Immature natural killer cell (primary cell): ENCODE data around the gene RHBDL3. TPM values are rescaled to one million over a fixed set of nuclear protein-coding genes. Genes with fewer than 3 reads are reported as not detected.

Experiments used
- DNase-seq, 3 donors: peaks; one replicate each; pipeline ENCODE4 v3.0.0; 2022; ENCODE audit warnings: mixed read lengths in 1 of 3
- H3K27ac Mint-ChIP-seq, 6 donors: one replicate each; pipeline ENCODE4 v1.8.0; 2020; ENCODE audit warnings: mixed read lengths in 6 of 6, mild to moderate bottlenecking in 5 of 6, inconsistent platforms in 4 of 6, moderate library complexity in 3 of 6
- H3K27me3 Mint-ChIP-seq, 3 donors: one replicate each; pipeline ENCODE4 v1.8.0; 2020 to 2021; ENCODE audit warnings: low read depth in 3 of 3, mild to moderate bottlenecking in 3 of 3, mixed read lengths in 3 of 3, moderate library complexity in 3 of 3, inconsistent platforms in 1 of 3
- H3K36me3 Mint-ChIP-seq, 3 donors: one replicate each; pipeline ENCODE4 v1.8.0; 2020; ENCODE audit warnings: mixed read lengths in 3 of 3, inconsistent platforms in 2 of 3, mild to moderate bottlenecking in 2 of 3
- H3K4me1 Mint-ChIP-seq, 2 donors: one replicate each; pipeline ENCODE4 v1.8.0; 2020; ENCODE audit warnings: inconsistent platforms in 2 of 2, mild to moderate bottlenecking in 2 of 2, mixed read lengths in 2 of 2, moderate library complexity in 1 of 2
- H3K4me3 Mint-ChIP-seq, 5 donors: one replicate each; pipeline ENCODE4 v1.8.0; 2020; ENCODE audit warnings: mild to moderate bottlenecking in 5 of 5, mixed read lengths in 5 of 5, inconsistent platforms in 3 of 5, moderate library complexity in 3 of 5
- H3K9me3 Mint-ChIP-seq, 6 donors: one replicate each; pipeline ENCODE4 v1.8.0; 2020; ENCODE audit warnings: mild to moderate bottlenecking in 6 of 6, mixed read lengths in 6 of 6, inconsistent platforms in 4 of 6, moderate library complexity in 3 of 6
- polyA plus RNA-seq, 3 donors: library from polyadenylated mRNA; unstranded; fragments of 300-500 nt; fragmentation: Illumina TruSeq; gene quantifications; one replicate each; pipeline ENCODE4 v1.2.3, GENCODE V29; 2021

RHBDL3 gene
- not detected for polyA plus RNA-seq

- Mint-ChIP-seq H3K27ac (peak within 1 kb of the TSS in 2 of 6 donors; percentile 7 to 47), H3K4me1 (peaks cover 16 to 17% of the 10 kb centered on the region in 2 donors), H3K9me3 (no peaks in the 10 kb centered on the region), H3K4me3 (peak within 1 kb of the TSS; percentile 78 to 83 (median 80)), H3K36me3 (no peaks in the 10 kb centered on the region), H3K27me3 (peaks cover 16 to 32% (median 19%) of the 10 kb centered on the region in 3 donors)
- DNase-seq, result peak; percentile 20 to 27 (median 21)
Measured at GRCh38 chr17:32265192-32265923, at the start of gene RHBDL3. TSS of gene RHBDL3 (plus strand) at chr17:32265832. CDS start at chr17:32266190, 358 bp downstream.

GRCh38 chr17:32222621-32223020, 43.0 kb upstream of the RHBDL3 start:
- no peaks in the 10 kb centered on the region for H3K9me3 Mint-ChIP-seq
- no peak for DNase-seq
- H3K4me3 Mint-ChIP-seq, result no peak overlapping the region
- H3K27me3 Mint-ChIP-seq, result peaks cover 0 to 2% (median 1%) of the 10 kb centered on the region in 3 donors
- no peaks in the 10 kb centered on the region for H3K4me1 Mint-ChIP-seq
- H3K36me3 Mint-ChIP-seq, result peaks cover 6 to 18% (median 13%) of the 10 kb centered on the region in 3 donors
- H3K27ac Mint-ChIP-seq, result no peak overlapping the region

DNA sequence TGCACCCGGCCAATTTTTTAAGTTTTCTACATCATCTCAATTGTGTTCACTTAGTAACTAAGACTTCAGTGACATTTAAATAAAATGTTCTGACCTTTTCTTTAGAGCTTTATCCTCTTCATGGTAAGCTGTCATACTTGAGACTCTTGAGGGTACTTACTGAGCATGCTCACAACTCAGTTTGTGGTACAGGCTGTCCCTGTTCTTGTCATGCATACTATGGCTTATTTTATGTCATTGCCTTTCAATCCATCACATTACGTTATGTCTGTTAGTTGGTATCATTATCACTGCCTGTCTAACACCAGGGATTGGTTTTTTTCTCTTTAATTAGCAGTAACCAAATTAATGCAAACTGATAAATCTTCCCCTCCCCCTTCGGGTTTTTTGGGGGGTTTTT, 41.9 kb upstream of the RHBDL3 start:
- H3K4me1 Mint-ChIP-seq, result no peaks in the 10 kb centered on the region
- no peak overlapping the region for H3K4me3 Mint-ChIP-seq
- H3K27me3 Mint-ChIP-seq, result peaks cover 0 to 2% (median 1%) of the 10 kb centered on the region in 3 donors
- no peaks in the 10 kb centered on the region for H3K9me3 Mint-ChIP-seq
- H3K27ac Mint-ChIP-seq, result no peak overlapping the region
- peaks cover 6 to 17% (median 13%) of the 10 kb centered on the region in 3 donors for H3K36me3 Mint-ChIP-seq
- DNase-seq, result no peak

- Mint-ChIP-seq H3K36me3 (peaks cover 6 to 11% (median 11%) of the 10 kb centered on the region in 3 donors), H3K27ac (no peak overlapping the region), H3K9me3 (no peaks in the 10 kb centered on the region), H3K4me3 (no peak overlapping the region), H3K4me1 (peaks cover 2 to 4% of the 10 kb centered on the region in 2 donors), H3K27me3 (no peaks in the 10 kb centered on the region)
- no peak for DNase-seq
Measured at GRCh38 chr17:32226886-32227285, 38.7 kb upstream of the RHBDL3 start.

DNA sequence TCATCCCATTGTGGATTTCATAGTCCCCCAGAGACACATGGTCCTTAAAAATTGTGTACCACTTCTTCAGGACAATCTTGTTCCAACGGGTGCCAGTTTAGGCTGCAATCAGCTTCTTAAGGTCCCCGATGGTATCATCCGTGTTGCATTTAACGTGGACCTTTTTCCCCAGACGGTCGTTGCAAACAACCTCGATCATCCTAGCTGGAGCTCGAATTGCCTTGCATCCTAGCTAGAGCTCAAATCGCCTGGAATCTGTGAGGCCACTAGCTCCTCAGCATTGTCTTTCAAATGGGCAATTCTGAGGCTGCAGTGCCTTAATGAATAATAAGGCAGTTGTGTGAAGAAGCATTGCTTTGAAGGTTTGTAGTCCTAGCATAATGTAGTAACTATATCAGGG, 37.7 kb upstream of the RHBDL3 start:
- H3K9me3 Mint-ChIP-seq, result no peaks in the 10 kb centered on the region
- no peak overlapping the region for H3K27ac Mint-ChIP-seq
- peaks cover 12 to 14% of the 10 kb centered on the region in 2 donors for H3K4me1 Mint-ChIP-seq
- no peaks in the 10 kb centered on the region for H3K27me3 Mint-ChIP-seq
- no peak for DNase-seq
- peaks cover 6 to 11% (median 11%) of the 10 kb centered on the region in 3 donors for H3K36me3 Mint-ChIP-seq
- no peak overlapping the region for H3K4me3 Mint-ChIP-seq

DNA sequence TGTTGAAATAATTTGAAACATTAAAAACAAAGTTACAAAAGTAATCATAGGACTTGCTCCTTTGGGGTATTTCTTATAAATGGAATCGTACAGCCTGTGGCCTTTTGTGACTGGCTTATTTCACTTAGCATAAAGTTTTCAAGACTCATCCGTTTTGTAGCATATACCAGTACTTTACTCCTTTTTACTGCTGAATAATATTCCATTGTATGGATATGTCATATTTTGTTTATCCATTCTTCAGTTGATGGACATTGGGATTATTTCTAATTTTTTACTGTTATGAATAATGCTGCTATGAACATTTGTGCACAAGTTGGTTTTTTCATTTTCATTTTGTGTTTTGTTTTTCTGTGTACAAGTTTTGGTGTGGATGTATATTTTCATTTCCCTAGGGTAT, 30.0 kb upstream of the RHBDL3 start:
- H3K4me1 Mint-ChIP-seq, result peaks cover 19 to 21% of the 10 kb centered on the region in 2 donors

DNA sequence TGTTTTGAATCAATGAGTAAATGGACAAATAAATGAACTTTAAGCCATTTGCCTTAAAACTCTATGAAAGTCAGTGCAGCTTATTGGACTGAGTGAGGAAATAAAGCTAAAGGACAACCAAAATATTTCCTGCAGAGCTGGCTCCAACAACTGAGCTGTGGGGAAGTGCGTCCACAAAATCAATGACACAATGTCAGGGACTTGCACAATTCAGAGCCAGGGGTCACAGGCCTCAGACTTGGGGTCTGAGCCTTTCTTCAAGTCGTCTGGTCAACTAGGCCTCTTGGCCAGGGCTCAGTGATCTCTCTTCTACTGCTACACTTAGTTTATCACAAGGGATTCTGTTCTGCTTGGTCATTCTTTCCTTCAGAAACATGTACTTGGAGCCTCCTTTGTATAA, 26.2 kb upstream of the RHBDL3 start:
- no peaks in the 10 kb centered on the region for H3K4me1 Mint-ChIP-seq
- no peaks in the 10 kb centered on the region for H3K36me3 Mint-ChIP-seq
- no peaks in the 10 kb centered on the region for H3K9me3 Mint-ChIP-seq
- peaks cover 0 to 2% (median 0%) of the 10 kb centered on the region in 3 donors for H3K27me3 Mint-ChIP-seq
- no peak overlapping the region for H3K4me3 Mint-ChIP-seq
- no peak for DNase-seq
- no peak overlapping the region for H3K27ac Mint-ChIP-seq

More for the DNA sequence above, 30.0 kb upstream of the RHBDL3 start:
- Mint-ChIP-seq H3K27me3 (no peaks in the 10 kb centered on the region), H3K36me3 (no peaks in the 10 kb centered on the region), H3K4me3 (no peak overlapping the region), H3K9me3 (no peaks in the 10 kb centered on the region), H3K27ac (no peak overlapping the region)
- no peak for DNase-seq

DNA sequence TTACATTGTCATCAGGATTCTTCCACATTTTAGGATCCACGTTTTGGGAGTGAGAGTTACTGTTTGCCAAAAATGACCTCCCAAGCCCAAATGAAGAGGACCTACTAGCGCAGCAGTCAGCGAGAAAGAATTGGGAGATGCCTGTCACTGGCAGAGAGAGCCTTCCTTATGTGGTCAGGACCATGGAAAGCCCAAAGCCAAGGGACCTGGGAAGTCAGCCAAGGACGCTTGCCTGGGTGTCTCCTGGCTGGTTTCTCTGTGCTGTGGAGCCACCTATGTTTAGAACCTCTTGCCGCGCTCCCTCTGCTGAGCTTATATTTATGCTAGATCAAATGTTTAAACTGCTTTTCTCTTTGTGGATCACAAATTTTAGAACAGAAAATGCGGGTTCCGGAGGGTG, 24.9 kb upstream of the RHBDL3 start:
- no peaks in the 10 kb centered on the region for H3K9me3 Mint-ChIP-seq
- no peak for DNase-seq
- no peaks in the 10 kb centered on the region for H3K4me1 Mint-ChIP-seq
- no peak overlapping the region for H3K4me3 Mint-ChIP-seq
- no peak overlapping the region for H3K27ac Mint-ChIP-seq
- peaks cover 0 to 3% (median 0%) of the 10 kb centered on the region in 3 donors for H3K36me3 Mint-ChIP-seq
- peaks cover 0 to 2% (median 0%) of the 10 kb centered on the region in 3 donors for H3K27me3 Mint-ChIP-seq

- Mint-ChIP-seq H3K36me3 (peaks cover 0 to 3% (median 0%) of the 10 kb centered on the region in 3 donors), H3K27ac (no peak overlapping the region), H3K27me3 (peaks cover 0 to 3% (median 0%) of the 10 kb centered on the region in 3 donors), H3K4me1 (no peaks in the 10 kb centered on the region), H3K9me3 (no peaks in the 10 kb centered on the region), H3K4me3 (no peak overlapping the region)
- no peak for DNase-seq
Measured at GRCh38 chr17:32241640-32242039, 24.0 kb upstream of the RHBDL3 start.

GRCh38 chr17:32249475-32249874, 16.2 kb upstream of the RHBDL3 start:
- Mint-ChIP-seq H3K27ac (no peak overlapping the region), H3K9me3 (no peaks in the 10 kb centered on the region), H3K36me3 (peaks cover 0 to 3% (median 0%) of the 10 kb centered on the region in 3 donors), H3K27me3 (peaks cover 0 to 2% (median 1%) of the 10 kb centered on the region in 3 donors), H3K4me1 (no peaks in the 10 kb centered on the region), H3K4me3 (no peak overlapping the region)
- DNase-seq, result no peak

DNA sequence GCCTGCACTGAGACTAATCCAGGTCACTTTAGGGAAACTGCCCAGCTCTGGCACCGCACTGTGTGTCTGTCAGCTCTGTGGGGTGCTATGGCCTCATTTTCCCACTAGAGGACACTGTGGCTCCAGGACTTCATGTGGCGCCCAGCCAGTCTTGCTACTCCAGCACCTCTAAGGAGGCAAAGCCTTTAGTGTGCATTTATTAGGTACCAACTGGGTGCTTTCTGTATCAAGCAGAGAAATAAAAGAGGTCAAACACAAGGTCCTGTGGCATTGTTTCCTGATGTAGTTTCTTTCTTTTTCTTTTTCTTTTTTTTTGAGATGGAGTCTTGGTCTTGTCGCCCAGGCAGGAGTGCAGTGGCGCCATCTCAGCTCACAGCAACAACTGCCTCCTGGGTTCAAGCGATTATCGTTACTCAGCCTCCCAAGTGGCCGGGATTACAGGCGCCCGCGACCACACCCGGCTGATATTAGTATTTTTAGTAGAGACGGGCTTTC, 12.5 kb upstream of the RHBDL3 start:
- Mint-ChIP-seq H3K4me3 (no peak overlapping the region), H3K9me3 (no peaks in the 10 kb centered on the region), H3K36me3 (no peaks in the 10 kb centered on the region), H3K27ac (no peak overlapping the region), H3K4me1 (no peaks in the 10 kb centered on the region), H3K27me3 (peaks cover 0 to 4% (median 2%) of the 10 kb centered on the region in 3 donors)
- DNase-seq, result peak; percentile 52 to 65 (median 56)

DNA sequence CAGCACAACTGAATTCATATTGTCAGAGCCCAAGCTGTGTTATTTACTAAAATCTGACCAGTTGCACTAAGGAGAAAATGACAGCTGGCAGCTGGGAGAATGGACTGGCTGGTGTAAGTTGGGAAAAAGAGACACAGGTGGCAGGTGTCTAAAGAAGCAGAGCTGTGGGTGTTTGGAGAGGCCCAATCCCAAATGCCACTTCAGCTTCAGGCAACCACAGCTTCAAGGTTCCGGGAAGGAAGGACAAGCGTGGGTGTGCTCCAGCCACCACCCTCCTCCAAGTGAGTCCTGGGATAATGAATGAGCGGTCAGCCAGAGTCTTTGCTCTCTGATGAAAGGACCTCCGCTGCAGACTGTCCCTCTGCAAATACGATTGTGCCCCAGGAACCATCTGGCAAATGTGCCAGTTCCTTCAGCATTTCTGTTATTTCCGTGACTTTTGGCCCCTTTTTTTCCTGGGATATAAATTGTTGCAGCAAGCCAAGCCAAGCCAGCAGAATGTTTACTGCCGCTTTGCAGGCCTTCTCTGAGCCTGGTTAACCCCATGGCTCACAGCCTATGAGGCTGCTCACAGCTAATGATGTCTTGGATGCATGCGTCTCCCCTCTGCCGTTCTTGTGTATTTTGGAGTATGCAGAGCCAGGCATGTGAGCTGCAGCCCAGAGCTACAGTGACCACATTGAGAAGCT, 9.5 kb upstream of the RHBDL3 start:
- no peak for DNase-seq
- Mint-ChIP-seq H3K4me3 (no peak overlapping the region), H3K27me3 (peaks cover 2 to 7% (median 5%) of the 10 kb centered on the region in 3 donors), H3K36me3 (no peaks in the 10 kb centered on the region), H3K27ac (no peak overlapping the region), H3K4me1 (no peaks in the 10 kb centered on the region), H3K9me3 (no peaks in the 10 kb centered on the region)

DNA sequence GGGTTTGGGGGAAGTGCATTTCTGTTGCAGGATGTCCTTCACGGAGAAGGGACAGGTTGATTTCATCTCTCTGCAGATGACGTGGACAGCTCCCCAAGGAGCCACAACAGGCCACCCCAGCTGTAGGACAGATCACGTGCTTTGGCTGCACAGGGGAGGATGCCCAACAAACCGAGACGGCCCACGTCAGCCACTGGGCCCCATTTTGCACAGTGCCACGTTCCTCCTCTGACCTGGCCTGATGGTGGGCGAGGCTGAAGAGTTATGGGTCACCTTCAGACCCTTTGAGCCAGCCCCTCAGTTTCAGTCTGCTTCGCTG, 9.0 kb upstream of the RHBDL3 start:
- H3K9me3 Mint-ChIP-seq, result no peaks in the 10 kb centered on the region
- H3K4me3 Mint-ChIP-seq, result no peak overlapping the region
- no peak for DNase-seq
- H3K36me3 Mint-ChIP-seq, result no peaks in the 10 kb centered on the region
- peaks cover 2 to 7% (median 5%) of the 10 kb centered on the region in 3 donors for H3K27me3 Mint-ChIP-seq
- H3K4me1 Mint-ChIP-seq, result no peaks in the 10 kb centered on the region
- H3K27ac Mint-ChIP-seq, result no peak overlapping the region

DNA sequence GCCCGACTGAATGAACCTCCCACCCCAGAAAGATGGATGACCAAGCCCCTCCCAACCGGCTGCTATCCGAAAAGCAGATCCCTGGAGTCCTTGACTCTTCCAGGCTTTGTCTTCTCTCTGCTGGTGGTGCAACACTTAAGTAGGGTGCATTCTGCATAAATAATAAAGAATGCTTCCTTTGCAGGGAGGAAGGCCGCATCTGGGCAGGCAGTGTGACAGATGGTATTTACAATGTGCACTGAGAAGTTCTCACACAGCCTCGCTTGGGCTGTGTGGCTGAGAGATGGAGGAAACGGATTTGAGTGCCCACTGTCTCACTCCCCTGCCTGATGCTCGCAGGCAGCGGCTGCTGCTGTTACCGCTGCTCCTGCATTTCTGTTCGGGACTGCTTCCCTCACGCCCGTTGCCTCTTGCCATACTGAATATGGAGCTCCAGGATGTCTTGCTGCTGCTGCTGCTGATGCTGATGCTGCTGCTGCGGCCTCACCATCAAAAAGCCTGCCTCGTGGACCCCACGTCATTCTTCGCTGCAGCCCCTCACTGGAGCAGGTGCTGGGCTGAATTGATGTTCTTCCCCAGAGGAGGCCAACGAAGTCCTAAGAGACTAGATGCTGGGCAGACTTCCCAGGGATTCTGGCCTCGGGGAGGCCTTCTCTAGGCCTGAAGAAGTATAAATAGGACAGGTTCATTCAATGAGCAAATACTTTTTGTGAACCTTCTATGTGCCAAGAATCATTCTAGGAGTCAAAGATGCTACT, 7.1 kb upstream of the RHBDL3 start:
- no peak for DNase-seq
- Mint-ChIP-seq H3K27me3 (peaks cover 2 to 10% (median 5%) of the 10 kb centered on the region in 3 donors), H3K4me1 (no peaks in the 10 kb centered on the region), H3K27ac (no peak overlapping the region), H3K9me3 (no peaks in the 10 kb centered on the region), H3K4me3 (no peak overlapping the region), H3K36me3 (no peaks in the 10 kb centered on the region)
